Measurements from ENCODE around the gene TUBA3D.
"Not testable (repeated sequence)": the region's sequence is repeated elsewhere in the genome, so short reads cannot be mapped to it uniquely, and the experiment has no call there.

The TUBA3D gene

GRCh38 chr2:131478074-131478849 is 2.3 kb downstream of the TUBA3D start:
- ATAC-seq (ENCODE audit: low read depth), result not testable (repeated sequence)

GRCh38 chr2:131478850-131479461 is 3.0 kb downstream of the TUBA3D start:
- not testable (repeated sequence) for H3K36me3 ChIP-seq (ENCODE audit: low read depth); DNase-seq (ENCODE audit: low spot score); H3K4me1 ChIP-seq (ENCODE audit: insufficient read depth, poor library complexity, severe bottlenecking); H3K27ac ChIP-seq (ENCODE audit: poor library complexity, severe bottlenecking); H3K4me3 ChIP-seq (ENCODE audit: severe bottlenecking); H3K9me3 ChIP-seq (ENCODE audit: severe bottlenecking); ATAC-seq (ENCODE audit: low read depth); H3K27me3 ChIP-seq (ENCODE audit: insufficient read depth, poor library complexity, severe bottlenecking)

More at GRCh38 chr2:131478074-131478849, 2.3 kb downstream of the TUBA3D start:
- DNase-seq (ENCODE audit: low spot score); H3K4me3 ChIP-seq (ENCODE audit: severe bottlenecking); H3K9me3 ChIP-seq (ENCODE audit: severe bottlenecking); H3K4me1 ChIP-seq (ENCODE audit: insufficient read depth, poor library complexity, severe bottlenecking); H3K36me3 ChIP-seq (ENCODE audit: low read depth); H3K27me3 ChIP-seq (ENCODE audit: insufficient read depth, poor library complexity, severe bottlenecking); H3K27ac ChIP-seq (ENCODE audit: poor library complexity, severe bottlenecking): not testable (repeated sequence)

GRCh38 chr2:131480351-131480750 is 4.4 kb downstream of the TUBA3D start:
- ATAC-seq (ENCODE audit: low read depth); H3K4me3 ChIP-seq (ENCODE audit: severe bottlenecking); H3K4me1 ChIP-seq (ENCODE audit: insufficient read depth, poor library complexity, severe bottlenecking); H3K27me3 ChIP-seq (ENCODE audit: insufficient read depth, poor library complexity, severe bottlenecking); H3K9me3 ChIP-seq (ENCODE audit: severe bottlenecking); DNase-seq (ENCODE audit: low spot score); H3K27ac ChIP-seq (ENCODE audit: poor library complexity, severe bottlenecking); H3K36me3 ChIP-seq (ENCODE audit: low read depth): not testable (repeated sequence)

- H3K4me3 ChIP-seq (ENCODE audit: severe bottlenecking); H3K27ac ChIP-seq (ENCODE audit: poor library complexity, severe bottlenecking); H3K4me1 ChIP-seq (ENCODE audit: insufficient read depth, poor library complexity, severe bottlenecking); H3K9me3 ChIP-seq (ENCODE audit: severe bottlenecking); ATAC-seq (ENCODE audit: low read depth); H3K27me3 ChIP-seq (ENCODE audit: insufficient read depth, poor library complexity, severe bottlenecking); H3K36me3 ChIP-seq (ENCODE audit: low read depth); DNase-seq (ENCODE audit: low spot score): not testable (repeated sequence)
These were observed 6.7 kb downstream of the TUBA3D start for GRCh38 chr2:131482506-131483155.

- not testable (repeated sequence) for H3K36me3 ChIP-seq (ENCODE audit: low read depth); H3K4me1 ChIP-seq (ENCODE audit: insufficient read depth, poor library complexity, severe bottlenecking); H3K27ac ChIP-seq (ENCODE audit: poor library complexity, severe bottlenecking); H3K4me3 ChIP-seq (ENCODE audit: severe bottlenecking); DNase-seq (ENCODE audit: low spot score); H3K27me3 ChIP-seq (ENCODE audit: insufficient read depth, poor library complexity, severe bottlenecking); ATAC-seq (ENCODE audit: low read depth); H3K9me3 ChIP-seq (ENCODE audit: severe bottlenecking)
These were observed 8.3 kb downstream of the TUBA3D start for GRCh38 chr2:131483981-131484820.

GRCh38 chr2:131484906-131485460 is 9.1 kb downstream of the TUBA3D start:
- not testable (repeated sequence) for H3K27ac ChIP-seq (ENCODE audit: poor library complexity, severe bottlenecking); H3K27me3 ChIP-seq (ENCODE audit: insufficient read depth, poor library complexity, severe bottlenecking); ATAC-seq (ENCODE audit: low read depth); H3K4me1 ChIP-seq (ENCODE audit: insufficient read depth, poor library complexity, severe bottlenecking); H3K36me3 ChIP-seq (ENCODE audit: low read depth); DNase-seq (ENCODE audit: low spot score); H3K4me3 ChIP-seq (ENCODE audit: severe bottlenecking); H3K9me3 ChIP-seq (ENCODE audit: severe bottlenecking)

- ATAC-seq (ENCODE audit: low read depth); H3K27ac ChIP-seq (ENCODE audit: poor library complexity, severe bottlenecking); H3K4me1 ChIP-seq (ENCODE audit: insufficient read depth, poor library complexity, severe bottlenecking); H3K9me3 ChIP-seq (ENCODE audit: severe bottlenecking); H3K4me3 ChIP-seq (ENCODE audit: severe bottlenecking); H3K36me3 ChIP-seq (ENCODE audit: low read depth); H3K27me3 ChIP-seq (ENCODE audit: insufficient read depth, poor library complexity, severe bottlenecking); DNase-seq (ENCODE audit: low spot score): not testable (repeated sequence)
These were observed 10.4 kb downstream of the TUBA3D start for GRCh38 chr2:131486201-131486902.

All from RWPE2 (cell line).